Esophagus squamous epithelium (tissue), 5 donors: Measurements from ENCODE around the gene EWSR1. TPM values are rescaled to one million over a fixed set of nuclear protein-coding genes. Genes with fewer than 3 reads are reported as not detected.

Experiments used
- DNase-seq: peaks from one replicate; lab custom pipeline; 2025; lab: John Stamatoyannopoulos, UW
- H3K27ac ChIP-seq, 4 donors: fragments of 200-600 bp; sonication (generic); one replicate each; pipeline ENCODE4 v1.5.1; 2016 to 2019; ENCODE audit warnings: mild to moderate bottlenecking in 1 of 4
- H3K27me3 ChIP-seq, 4 donors: fragments of 200-600 bp; sonication (generic); 1 replicate in 3 of 4; 2 replicates in 1 of 4; pipeline versions ENCODE4 v1.5.1 to v1.6.0; 2017 to 2021; ENCODE audit warnings: antibody characterized with exemption in 1 of 4
- H3K36me3 ChIP-seq, 3 donors: fragments of 200-600 bp; sonication (generic); one replicate each; pipeline ENCODE4 v1.5.1; 2016 to 2019
- H3K4me1 ChIP-seq, 3 donors: fragments of 200-600 bp; sonication (generic); one replicate each; pipeline ENCODE4 v1.5.1; 2017 to 2019
- H3K4me3 ChIP-seq, 4 donors: fragments of 200-600 bp; sonication (generic); 1 replicate in 3 of 4; 2 replicates in 1 of 4; pipeline ENCODE4 v1.5.1; 2016 to 2019; ENCODE audit warnings: mild to moderate bottlenecking in 2 of 4, moderate library complexity in 1 of 4
- H3K9me3 ChIP-seq, 3 donors: fragments of 200-600 bp; sonication (generic); one replicate each; pipeline ENCODE4 v1.5.1; 2016 to 2019
- POLR2A ChIP-seq, 4 donors: fragments of 450-650 bp; IDR thresholded peaks; one replicate each; pipeline ENCODE4 v1.6.1; 2017; ENCODE audit warnings: antibody characterized with exemption in 4 of 4, mild to moderate bottlenecking in 4 of 4, moderate library complexity in 3 of 4
- WGBS, 2 donors: methylation state at CpG; one replicate each; pipeline ENCODE4 v1.1.5; 2018; 5-methylcytosine and 5-hydroxymethylcytosine counted together
- intact Hi-C: fragments of 100-400 bp; cut with DNase I; formaldehyde crosslinking; loops from one replicate; pipeline ENCODE4 v1.15.0; 2022
- total RNA-seq, 4 donors: library from RNA; depleted of rRNA; stranded (reverse); fragments of >200 nt; gene quantifications; one replicate each; pipeline ENCODE4 v1.1.0, GENCODE V29; 2016
- TF ChIP-seq, protein P1 (sequence below), 6 experiments: fragments of 450-650 bp in 4 of 6; fragments of 200-600 bp in 2 of 6; sonication (generic) in 2 of 6; IDR thresholded peaks; one replicate each; pipeline ENCODE4 v1.5.1; 2016 to 2019; ENCODE audit warnings: antibody characterized with exemption in 6 of 6, mild to moderate bottlenecking in 4 of 6, moderate library complexity in 4 of 6
- donor health status: DM: yes; HTN: yes; CAD: no.

Gene EWSR1
- total RNA-seq, 4 donors from 2014 or later = 124 to 217 (median 174) TPM

DNA sequence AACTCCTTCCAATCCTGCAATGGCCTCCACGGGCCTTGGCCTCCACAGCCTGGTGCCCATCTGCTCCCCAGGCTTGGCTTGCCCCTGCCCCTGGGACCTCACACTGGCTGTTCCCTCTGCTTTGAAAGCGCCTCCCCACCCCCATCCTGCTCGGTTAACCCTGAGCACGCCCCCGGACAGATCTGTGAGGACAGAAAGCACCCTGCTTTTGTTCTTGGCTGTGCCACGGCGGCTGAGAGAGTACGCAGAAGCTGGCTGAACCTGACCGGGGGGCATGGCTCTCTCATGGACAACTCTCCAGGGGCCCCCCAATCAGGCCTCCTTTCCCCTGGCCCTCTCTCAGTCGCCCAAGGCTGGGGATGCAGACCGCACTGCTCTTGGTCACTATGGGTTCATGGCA is 67.6 kb downstream of the EWSR1 start:
- no peak for DNase-seq
- H3K36me3 ChIP-seq = peaks cover 36 to 100% (median 57%) of the 10 kb centered on the region in 3 donors
- WGBS, 2 donors = 90 to 96% methylated on average over 2 to 11 of the region's 11 CpGs
- H3K27me3 ChIP-seq = no peaks in the 10 kb centered on the region
- no peak for TF ChIP-seq POLR2A (IDR thresholded peaks at IDR 0.05)
- TF ChIP-seq, protein P1, sequence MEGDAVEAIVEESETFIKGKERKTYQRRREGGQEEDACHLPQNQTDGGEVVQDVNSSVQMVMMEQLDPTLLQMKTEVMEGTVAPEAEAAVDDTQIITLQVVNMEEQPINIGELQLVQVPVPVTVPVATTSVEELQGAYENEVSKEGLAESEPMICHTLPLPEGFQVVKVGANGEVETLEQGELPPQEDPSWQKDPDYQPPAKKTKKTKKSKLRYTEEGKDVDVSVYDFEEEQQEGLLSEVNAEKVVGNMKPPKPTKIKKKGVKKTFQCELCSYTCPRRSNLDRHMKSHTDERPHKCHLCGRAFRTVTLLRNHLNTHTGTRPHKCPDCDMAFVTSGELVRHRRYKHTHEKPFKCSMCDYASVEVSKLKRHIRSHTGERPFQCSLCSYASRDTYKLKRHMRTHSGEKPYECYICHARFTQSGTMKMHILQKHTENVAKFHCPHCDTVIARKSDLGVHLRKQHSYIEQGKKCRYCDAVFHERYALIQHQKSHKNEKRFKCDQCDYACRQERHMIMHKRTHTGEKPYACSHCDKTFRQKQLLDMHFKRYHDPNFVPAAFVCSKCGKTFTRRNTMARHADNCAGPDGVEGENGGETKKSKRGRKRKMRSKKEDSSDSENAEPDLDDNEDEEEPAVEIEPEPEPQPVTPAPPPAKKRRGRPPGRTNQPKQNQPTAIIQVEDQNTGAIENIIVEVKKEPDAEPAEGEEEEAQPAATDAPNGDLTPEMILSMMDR (IDR thresholded peaks at IDR 0.05) = no peak
- H3K4me3 ChIP-seq = no peak overlapping the region
- H3K4me1 ChIP-seq = peaks cover 6 to 51% (median 11%) of the 10 kb centered on the region in 3 donors
- intact Hi-C loops = no loop called here
- H3K27ac ChIP-seq = no peak overlapping the region
- H3K9me3 ChIP-seq = no peaks in the 10 kb centered on the region

- DNase-seq = no peak
- intact Hi-C loops = no loop called here
- 60 to 77% methylated on average over 2 to 13 of the region's 14 CpGs for WGBS, 2 donors
- Histone ChIP-seq H3K27ac (peak overlapping the region; percentile 42 to 72 (median 48)), H3K27me3 (no peaks in the 10 kb centered on the region), H3K4me1 (peaks cover 4 to 44% (median 11%) of the 10 kb centered on the region in 3 donors), H3K9me3 (no peaks in the 10 kb centered on the region), H3K36me3 (peaks cover 40 to 100% (median 58%) of the 10 kb centered on the region in 3 donors), H3K4me3 (no peak overlapping the region)
- no peak for TF ChIP-seq POLR2A (IDR thresholded peaks at IDR 0.05)
- TF ChIP-seq, protein P1 (IDR thresholded peaks at IDR 0.05) = no peak
Measured at GRCh38 chr22:29336751-29337490, 68.9 kb downstream of the EWSR1 start.

- Histone ChIP-seq H3K27me3 (no peaks in the 10 kb centered on the region), H3K27ac (peak overlapping the region; percentile 42 to 72 (median 48)), H3K4me1 (peaks cover 4 to 44% (median 11%) of the 10 kb centered on the region in 3 donors), H3K9me3 (no peaks in the 10 kb centered on the region), H3K36me3 (peaks cover 41 to 100% (median 61%) of the 10 kb centered on the region in 3 donors), H3K4me3 (no peak overlapping the region)
- intact Hi-C loops = no loop called here
- no peak for TF ChIP-seq POLR2A (IDR thresholded peaks at IDR 0.05)
- TF ChIP-seq, protein P1 (IDR thresholded peaks at IDR 0.05) = no peak
- DNase-seq = no peak
- WGBS, 2 donors = 52 to 57% methylated on average over 9 of the region's 12 CpGs
Measured at GRCh38 chr22:29337631-29338284, 69.7 kb downstream of the EWSR1 start.

GRCh38 chr22:29338398-29338797 is 70.3 kb downstream of the EWSR1 start:
- Histone ChIP-seq H3K4me1 (peaks cover 4 to 44% (median 11%) of the 10 kb centered on the region in 3 donors), H3K4me3 (no peak overlapping the region), H3K27ac (peak overlapping the region in 1 of 4 donors; percentile 52), H3K9me3 (no peaks in the 10 kb centered on the region), H3K27me3 (no peaks in the 10 kb centered on the region), H3K36me3 (peaks cover 35 to 100% (median 66%) of the 10 kb centered on the region in 3 donors)
- intact Hi-C loops = no loop called here
- TF ChIP-seq, protein P1 (IDR thresholded peaks at IDR 0.05) = no peak
- TF ChIP-seq POLR2A (IDR thresholded peaks at IDR 0.05) = no peak
- 61 to 62% methylated on average over 6 of the region's 6 CpGs for WGBS, 2 donors
- DNase-seq = no peak
